Measurements from ENCODE around the gene RMP24.

DNA sequence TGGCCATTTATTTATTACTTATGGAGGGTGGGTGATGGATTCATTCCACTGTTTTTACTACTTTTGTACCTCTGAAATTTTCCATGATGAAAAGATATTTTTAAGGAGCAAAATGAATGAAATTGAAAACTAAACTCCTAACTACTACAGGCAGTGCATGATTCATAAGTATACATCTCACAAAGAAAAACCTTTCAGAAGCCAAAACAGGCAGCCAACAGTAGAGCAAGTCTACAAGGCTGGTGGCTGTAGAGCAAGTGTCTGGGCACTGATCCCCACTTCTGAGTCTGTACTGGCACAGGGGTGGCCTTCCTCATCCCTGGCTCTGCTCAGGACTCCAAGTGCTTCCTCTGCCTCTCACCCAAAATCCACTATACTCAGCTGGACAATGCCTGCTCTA is 8.2 kb upstream of the RMP24 start:
- no peak for TF ChIP-seq YY1 (IDR thresholded peaks at IDR 0.05; ENCODE audit: insufficient read depth, insufficient read length)
- no peak for TF ChIP-seq SUZ12 (IDR thresholded peaks at IDR 0.05; ENCODE audit: extremely low read depth, insufficient read depth, insufficient read length)
- no peak for TF ChIP-seq ZNF274 (IDR thresholded peaks at IDR 0.05; ENCODE audit: low read depth, low read length)

Measured in NT2/D1 (cell line).